ENCODE measurements around the gene LCE3B. TPM values are rescaled to one million over a fixed set of nuclear protein-coding genes. Genes with fewer than 3 reads are reported as not detected.

LCE3B gene
- total and polyA plus RNA-seq, 2 donors (not counting 1 experiment from before 2014, with no cell fraction given), result not detected

DNA sequence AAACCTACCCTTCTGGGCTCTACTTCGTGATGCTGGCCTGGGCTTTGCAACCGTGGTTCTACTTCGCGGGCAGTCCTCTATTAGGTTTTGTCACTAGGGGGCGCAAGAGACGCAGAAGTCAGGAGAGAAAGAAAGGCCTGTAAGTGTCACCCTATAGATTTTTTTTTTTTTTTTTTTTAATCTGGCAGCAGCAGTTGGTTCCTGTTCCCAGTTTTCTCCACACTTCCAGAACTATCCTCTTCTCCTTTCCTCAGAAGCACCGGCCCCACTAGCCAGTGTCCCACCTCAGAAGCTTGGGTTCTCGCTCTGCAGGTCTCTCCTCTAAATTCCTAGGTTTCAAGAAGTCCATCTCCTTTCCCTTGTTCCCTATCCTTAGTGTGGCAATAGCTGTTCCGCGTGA, 40.5 kb downstream of the LCE3B start:
- TF ChIP-seq, protein P1, sequence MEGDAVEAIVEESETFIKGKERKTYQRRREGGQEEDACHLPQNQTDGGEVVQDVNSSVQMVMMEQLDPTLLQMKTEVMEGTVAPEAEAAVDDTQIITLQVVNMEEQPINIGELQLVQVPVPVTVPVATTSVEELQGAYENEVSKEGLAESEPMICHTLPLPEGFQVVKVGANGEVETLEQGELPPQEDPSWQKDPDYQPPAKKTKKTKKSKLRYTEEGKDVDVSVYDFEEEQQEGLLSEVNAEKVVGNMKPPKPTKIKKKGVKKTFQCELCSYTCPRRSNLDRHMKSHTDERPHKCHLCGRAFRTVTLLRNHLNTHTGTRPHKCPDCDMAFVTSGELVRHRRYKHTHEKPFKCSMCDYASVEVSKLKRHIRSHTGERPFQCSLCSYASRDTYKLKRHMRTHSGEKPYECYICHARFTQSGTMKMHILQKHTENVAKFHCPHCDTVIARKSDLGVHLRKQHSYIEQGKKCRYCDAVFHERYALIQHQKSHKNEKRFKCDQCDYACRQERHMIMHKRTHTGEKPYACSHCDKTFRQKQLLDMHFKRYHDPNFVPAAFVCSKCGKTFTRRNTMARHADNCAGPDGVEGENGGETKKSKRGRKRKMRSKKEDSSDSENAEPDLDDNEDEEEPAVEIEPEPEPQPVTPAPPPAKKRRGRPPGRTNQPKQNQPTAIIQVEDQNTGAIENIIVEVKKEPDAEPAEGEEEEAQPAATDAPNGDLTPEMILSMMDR (IDR thresholded peaks at IDR 0.05), result peak; percentile 51
- no peak for TF ChIP-seq EZH2 (IDR thresholded peaks at IDR 0.05; ENCODE audit: borderline replicate concordance, insufficient read depth, low read depth, low read length, poor library complexity, severe bottlenecking)
- ATAC-seq (ENCODE audit: low read depth) (no peak), DNase-seq (peak; percentile 29)
- ChIA-PET CTCF (no interaction called here), POLR2A (no interaction called here)
- Histone ChIP-seq H3K4me3 (ENCODE audit: control extremely low read depth in 1 of 5, extremely low read depth in 1 of 5, insufficient read depth in 1 of 5, low read depth in 2 of 5, low read length in 4 of 5) (no peak overlapping the region), H3K4me2 (replicated peaks; ENCODE audit: low read depth, low read length, poor library complexity, severe bottlenecking) (no peak overlapping the region), H3K4me1 (ENCODE audit: control insufficient read depth in 2 of 2, insufficient read depth in 2 of 2, low read length in 2 of 2) (no peaks in the 10 kb centered on the region), H3K9ac (ENCODE audit: low read length) (no peak overlapping the region), H3K36me3 (replicated peaks in 1 of 2; ENCODE audit: control extremely low read depth in 1 of 2, control insufficient read depth in 1 of 2, extremely low read depth in 1 of 2, insufficient read depth in 2 of 2, low read length in 1 of 2) (no peaks in the 10 kb centered on the region), H3K9me3 (ENCODE audit: control extremely low read depth in 1 of 3, control insufficient read depth in 2 of 3, insufficient read depth in 1 of 3, low read length in 2 of 3) (no peaks in the 10 kb centered on the region), H4K20me1 (ENCODE audit: control insufficient read depth, insufficient read depth, low read length, poor library complexity, severe bottlenecking) (no peaks in the 10 kb centered on the region), H3K27me3 (replicated peaks in 1 of 4; ENCODE audit: control extremely low read depth in 1 of 4, control insufficient read depth in 3 of 4, insufficient read depth in 4 of 4, low read length in 3 of 4) (peaks cover 0 to 6% (median 1%) of the 10 kb centered on the region in 4 experiments), H3K79me2 (ENCODE audit: control insufficient read depth, insufficient read depth, low read length) (no peaks in the 10 kb centered on the region), H2AFZ (ENCODE audit: insufficient read depth, low read depth, low read length, poor library complexity, severe bottlenecking) (no peak overlapping the region), H3K27ac (ENCODE audit: low read length in 2 of 2) (no peak overlapping the region)
- Mint-ChIP-seq H3K9me3 (ENCODE audit: insufficient read depth) (no peaks in the 10 kb centered on the region), H3K4me3 (no peak overlapping the region), H3K27me3 (peaks cover 30% of the 10 kb centered on the region), H3K27ac (no peak overlapping the region), H3K4me1 (no peaks in the 10 kb centered on the region)
- 50% methylated on average over 2 of the region's 10 CpGs for WGBS (ENCODE audit: insufficient coverage)
- intact Hi-C loops (cut with micrococcal nuclease), result no loop called here

DNA sequence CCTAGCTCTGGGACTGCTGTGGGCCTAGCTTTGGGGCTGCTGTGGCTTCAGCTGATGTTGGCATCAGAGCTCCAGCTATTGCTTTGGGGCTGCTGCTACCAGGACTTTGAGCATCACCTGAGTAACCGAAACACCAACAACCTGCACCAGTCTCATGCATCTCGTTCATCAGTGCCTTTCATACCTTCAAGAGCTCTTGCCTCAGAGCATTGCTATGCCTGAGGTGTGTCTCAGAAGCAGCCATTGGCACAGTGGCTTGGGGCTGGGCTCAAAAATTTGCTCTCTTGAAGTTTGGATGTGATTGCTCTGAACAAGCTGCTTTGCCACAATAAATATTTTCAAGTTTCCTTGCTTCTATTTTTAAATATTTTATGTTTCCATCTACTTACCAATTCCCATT, 42.8 kb downstream of the LCE3B start:
- H3K36me3 ChIP-seq (replicated peaks in 1 of 2; ENCODE audit: control extremely low read depth in 1 of 2, control insufficient read depth in 1 of 2, extremely low read depth in 1 of 2, insufficient read depth in 2 of 2, low read length in 1 of 2), result no peaks in the 10 kb centered on the region
- no peaks in the 10 kb centered on the region for H3K4me1 ChIP-seq (ENCODE audit: control insufficient read depth in 2 of 2, insufficient read depth in 2 of 2, low read length in 2 of 2)
- H4K20me1 ChIP-seq (ENCODE audit: control insufficient read depth, insufficient read depth, low read length, poor library complexity, severe bottlenecking), result no peaks in the 10 kb centered on the region
- no peak overlapping the region for H3K4me3 ChIP-seq (ENCODE audit: control extremely low read depth in 1 of 5, extremely low read depth in 1 of 5, insufficient read depth in 1 of 5, low read depth in 2 of 5, low read length in 4 of 5)
- ChIA-PET POLR2A (no interaction called here), CTCF (no interaction called here)
- TF ChIP-seq, protein P1 (IDR thresholded peaks at IDR 0.05), result no peak
- no peak for TF ChIP-seq EZH2 (IDR thresholded peaks at IDR 0.05; ENCODE audit: borderline replicate concordance, insufficient read depth, low read depth, low read length, poor library complexity, severe bottlenecking)
- intact Hi-C loops (cut with micrococcal nuclease), result no loop called here
- H3K27ac ChIP-seq (ENCODE audit: low read length in 2 of 2), result no peak overlapping the region
- H3K27me3 ChIP-seq (replicated peaks in 1 of 4; ENCODE audit: control extremely low read depth in 1 of 4, control insufficient read depth in 3 of 4, insufficient read depth in 4 of 4, low read length in 3 of 4), result peaks cover 0 to 2% (median 0%) of the 10 kb centered on the region in 4 experiments
- H3K4me2 ChIP-seq (replicated peaks; ENCODE audit: low read depth, low read length, poor library complexity, severe bottlenecking), result no peak overlapping the region
- Mint-ChIP-seq H3K27me3 (peaks cover 27% of the 10 kb centered on the region), H3K4me3 (no peak overlapping the region), H3K27ac (no peak overlapping the region), H3K9me3 (ENCODE audit: insufficient read depth) (no peaks in the 10 kb centered on the region), H3K4me1 (no peaks in the 10 kb centered on the region)
- no peaks in the 10 kb centered on the region for H3K9me3 ChIP-seq (ENCODE audit: control extremely low read depth in 1 of 3, control insufficient read depth in 2 of 3, insufficient read depth in 1 of 3, low read length in 2 of 3)
- H3K79me2 ChIP-seq (ENCODE audit: control insufficient read depth, insufficient read depth, low read length), result no peaks in the 10 kb centered on the region
- no peak for ATAC-seq (ENCODE audit: low read depth)
- no peak overlapping the region for H3K9ac ChIP-seq (ENCODE audit: low read length)
- 80% methylated on average over 1 of the region's 2 CpGs for WGBS (ENCODE audit: insufficient coverage)
- DNase-seq, result no peak
- no peak overlapping the region for H2AFZ ChIP-seq (ENCODE audit: insufficient read depth, low read depth, low read length, poor library complexity, severe bottlenecking)

Data from B cell (primary cell).